Keratinocyte (primary cell): ENCODE data around the gene SPAG16.

Source experiments
- EZH2 ChIP-seq: IDR thresholded peaks from one replicate; pipeline ENCODE4 v1.6.1; 2012; ENCODE audit warnings: inconsistent platforms, mild to moderate bottlenecking, low read length, moderate library complexity
- TF ChIP-seq, protein P1 (sequence below), 3 experiments: IDR thresholded peaks in 1 of 3; conservative IDR thresholded peaks in 1 of 3; optimal IDR thresholded peaks in 1 of 3; 2 replicates in 2 of 3; 3 replicates in 1 of 3; pipeline versions ENCODE3 to v1.5.1; 2011; ENCODE audit warnings: low read length in 3 of 3, mild to moderate bottlenecking in 3 of 3, moderate library complexity in 2 of 3, control low read depth in 1 of 3, inconsistent platforms in 1 of 3; ENCODE audit not compliant: insufficient read depth in 2 of 3; ENCODE audit errors: extremely low read depth in 1 of 3

DNA sequence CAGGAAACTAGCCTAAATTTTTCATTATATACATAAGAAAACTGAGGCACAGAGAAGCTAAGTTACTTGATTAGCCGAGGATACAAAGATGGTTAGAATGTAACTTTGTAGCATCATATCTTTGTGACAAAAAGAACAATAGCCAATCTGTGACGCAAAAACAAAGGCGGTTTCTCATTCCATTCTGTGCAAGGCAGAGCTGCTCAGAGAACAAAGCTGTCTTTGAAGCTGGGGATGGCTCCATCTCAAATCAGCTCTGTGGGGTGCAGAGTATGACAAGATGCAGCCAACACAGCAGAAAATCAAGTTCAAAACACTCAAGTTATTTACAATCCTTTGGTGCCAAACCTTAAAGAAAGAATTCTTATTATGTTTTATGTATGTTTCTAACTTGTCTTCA is 1044.7 kb downstream of the SPAG16 start:
- TF ChIP-seq, protein P1, sequence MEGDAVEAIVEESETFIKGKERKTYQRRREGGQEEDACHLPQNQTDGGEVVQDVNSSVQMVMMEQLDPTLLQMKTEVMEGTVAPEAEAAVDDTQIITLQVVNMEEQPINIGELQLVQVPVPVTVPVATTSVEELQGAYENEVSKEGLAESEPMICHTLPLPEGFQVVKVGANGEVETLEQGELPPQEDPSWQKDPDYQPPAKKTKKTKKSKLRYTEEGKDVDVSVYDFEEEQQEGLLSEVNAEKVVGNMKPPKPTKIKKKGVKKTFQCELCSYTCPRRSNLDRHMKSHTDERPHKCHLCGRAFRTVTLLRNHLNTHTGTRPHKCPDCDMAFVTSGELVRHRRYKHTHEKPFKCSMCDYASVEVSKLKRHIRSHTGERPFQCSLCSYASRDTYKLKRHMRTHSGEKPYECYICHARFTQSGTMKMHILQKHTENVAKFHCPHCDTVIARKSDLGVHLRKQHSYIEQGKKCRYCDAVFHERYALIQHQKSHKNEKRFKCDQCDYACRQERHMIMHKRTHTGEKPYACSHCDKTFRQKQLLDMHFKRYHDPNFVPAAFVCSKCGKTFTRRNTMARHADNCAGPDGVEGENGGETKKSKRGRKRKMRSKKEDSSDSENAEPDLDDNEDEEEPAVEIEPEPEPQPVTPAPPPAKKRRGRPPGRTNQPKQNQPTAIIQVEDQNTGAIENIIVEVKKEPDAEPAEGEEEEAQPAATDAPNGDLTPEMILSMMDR (optimal IDR thresholded peaks at IDR 0.05 in 1 of 3, IDR thresholded peaks at IDR 0.05 in 1 of 3, conservative IDR thresholded peaks at IDR 0.05 in 1 of 3; ENCODE audit: extremely low read depth in 1 of 3, insufficient read depth in 2 of 3, low read length in 3 of 3): no peak
- TF ChIP-seq EZH2: no peak
